Stimulated activated naive CD8-positive, alpha-beta T cell treated with anti-CD3 and anti-CD28 coated beads, Interleukin-15, amount 100 ng/mL, for 72 hours (primary cell): ENCODE results near the gene TAL1.

Source experiments
- ATAC-seq: fragments of 150-1000 bp; cut with Tn5 transposase; 2 replicates; pipeline ENCODE4 v1.10.0; 2021; ENCODE audit warnings: mild to moderate bottlenecking, moderate library complexity
- DNase-seq, 2 donors: peaks; one replicate each; pipeline ENCODE4 v3.0.0; 2021 to 2022
- H3K27ac Mint-ChIP-seq, 2 donors: one replicate each; pipeline ENCODE4 v1.8.0; 2022; ENCODE audit warnings: mild to moderate bottlenecking in 2 of 2, mixed read lengths in 2 of 2, moderate library complexity in 2 of 2
- H3K27me3 Mint-ChIP-seq: one replicate; pipeline ENCODE4 v1.8.0; 2022; ENCODE audit warnings: mixed read lengths
- H3K4me1 Mint-ChIP-seq: one replicate; pipeline ENCODE4 v1.8.0; 2022; ENCODE audit warnings: mild to moderate bottlenecking, mixed read lengths
- H3K4me3 Mint-ChIP-seq, 2 donors: one replicate each; pipeline ENCODE4 v1.8.0; 2022; ENCODE audit warnings: mild to moderate bottlenecking in 2 of 2, mixed read lengths in 2 of 2, moderate library complexity in 1 of 2
- H3K9me3 Mint-ChIP-seq, 2 donors: one replicate each; pipeline ENCODE4 v1.8.0; 2022; ENCODE audit warnings: mixed read lengths in 2 of 2

The TAL1 gene

GRCh38 chr1:47223921-47224675, 7.9 kb downstream of the TAL1 start:
- H3K27ac Mint-ChIP-seq, result no peak overlapping the region
- H3K4me3 Mint-ChIP-seq, result no peak overlapping the region
- H3K4me1 Mint-ChIP-seq, result peaks cover 10% of the 10 kb centered on the region
- DNase-seq (no peak), ATAC-seq (no peak)
- H3K9me3 Mint-ChIP-seq, result no peaks in the 10 kb centered on the region
- no peaks in the 10 kb centered on the region for H3K27me3 Mint-ChIP-seq

GRCh38 chr1:47223174-47223920, 8.7 kb downstream of the TAL1 start:
- ATAC-seq, result no peak
- peaks cover 8% of the 10 kb centered on the region for H3K4me1 Mint-ChIP-seq
- no peak for DNase-seq
- H3K4me3 Mint-ChIP-seq, result no peak overlapping the region
- H3K27ac Mint-ChIP-seq, result no peak overlapping the region
- H3K27me3 Mint-ChIP-seq, result no peaks in the 10 kb centered on the region
- H3K9me3 Mint-ChIP-seq, result no peaks in the 10 kb centered on the region

- no peak overlapping the region for H3K27ac Mint-ChIP-seq
- ATAC-seq (no peak), DNase-seq (no peak)
- H3K4me1 Mint-ChIP-seq, result peaks cover 8% of the 10 kb centered on the region
- H3K4me3 Mint-ChIP-seq, result no peak overlapping the region
- no peaks in the 10 kb centered on the region for H3K9me3 Mint-ChIP-seq
- no peaks in the 10 kb centered on the region for H3K27me3 Mint-ChIP-seq
Measured at GRCh38 chr1:47222476-47222875, 9.5 kb downstream of the TAL1 start.

GRCh38 chr1:47219590-47220220, 12.3 kb downstream of the TAL1 start:
- Mint-ChIP-seq H3K9me3 (no peaks in the 10 kb centered on the region), H3K4me1 (no peaks in the 10 kb centered on the region), H3K27ac (no peak overlapping the region), H3K4me3 (no peak overlapping the region), H3K27me3 (no peaks in the 10 kb centered on the region)
- DNase-seq (no peak), ATAC-seq (no peak)

GRCh38 chr1:47219001-47219400, 13.0 kb downstream of the TAL1 start:
- Mint-ChIP-seq H3K9me3 (no peaks in the 10 kb centered on the region), H3K27me3 (no peaks in the 10 kb centered on the region), H3K4me3 (no peak overlapping the region), H3K27ac (no peak overlapping the region), H3K4me1 (no peaks in the 10 kb centered on the region)
- DNase-seq (no peak), ATAC-seq (no peak)

- no peak for DNase-seq
- H3K9me3 Mint-ChIP-seq, result no peaks in the 10 kb centered on the region
- no peak overlapping the region for H3K27ac Mint-ChIP-seq
- no peak for ATAC-seq
- no peaks in the 10 kb centered on the region for H3K27me3 Mint-ChIP-seq
- no peaks in the 10 kb centered on the region for H3K4me1 Mint-ChIP-seq
- no peak overlapping the region for H3K4me3 Mint-ChIP-seq
Measured at GRCh38 chr1:47216278-47217059, 15.6 kb downstream of the TAL1 start.

- H3K4me3 Mint-ChIP-seq, result no peak overlapping the region
- no peaks in the 10 kb centered on the region for H3K27me3 Mint-ChIP-seq
- no peak overlapping the region for H3K27ac Mint-ChIP-seq
- no peak for ATAC-seq
- no peak for DNase-seq
- no peaks in the 10 kb centered on the region for H3K9me3 Mint-ChIP-seq
- H3K4me1 Mint-ChIP-seq, result no peaks in the 10 kb centered on the region
Measured at GRCh38 chr1:47215713-47216112, 16.3 kb downstream of the TAL1 start.

- Mint-ChIP-seq H3K4me3 (no peak overlapping the region), H3K9me3 (no peaks in the 10 kb centered on the region), H3K27ac (no peak overlapping the region), H3K4me1 (no peaks in the 10 kb centered on the region), H3K27me3 (no peaks in the 10 kb centered on the region)
- DNase-seq (no peak), ATAC-seq (no peak)
Measured at GRCh38 chr1:47214549-47214948, 17.5 kb downstream of the TAL1 start.

- Mint-ChIP-seq H3K4me1 (no peaks in the 10 kb centered on the region), H3K4me3 (no peak overlapping the region), H3K27ac (no peak overlapping the region), H3K9me3 (no peaks in the 10 kb centered on the region), H3K27me3 (peaks cover 8% of the 10 kb centered on the region)
- ATAC-seq (no peak), DNase-seq (no peak)
Measured at GRCh38 chr1:47213230-47213963, 18.6 kb downstream of the TAL1 start.

GRCh38 chr1:47212636-47213229, 19.3 kb downstream of the TAL1 start:
- ATAC-seq (no peak), DNase-seq (no peak)
- H3K27me3 Mint-ChIP-seq, result peaks cover 8% of the 10 kb centered on the region
- no peaks in the 10 kb centered on the region for H3K9me3 Mint-ChIP-seq
- no peaks in the 10 kb centered on the region for H3K4me1 Mint-ChIP-seq
- H3K27ac Mint-ChIP-seq, result no peak overlapping the region
- H3K4me3 Mint-ChIP-seq, result no peak overlapping the region

GRCh38 chr1:47211796-47212269, 20.2 kb downstream of the TAL1 start:
- Mint-ChIP-seq H3K9me3 (no peaks in the 10 kb centered on the region), H3K27me3 (peaks cover 8% of the 10 kb centered on the region), H3K4me3 (no peak overlapping the region), H3K27ac (peak overlapping the region; percentile 28 to 77), H3K4me1 (no peaks in the 10 kb centered on the region)
- ATAC-seq, result no peak
- DNase-seq, result no peak

- ATAC-seq, result no peak
- DNase-seq, result no peak
- H3K27me3 Mint-ChIP-seq, result peaks cover 12% of the 10 kb centered on the region
- no peak overlapping the region for H3K4me3 Mint-ChIP-seq
- H3K27ac Mint-ChIP-seq, result no peak overlapping the region
- no peaks in the 10 kb centered on the region for H3K9me3 Mint-ChIP-seq
- H3K4me1 Mint-ChIP-seq, result no peaks in the 10 kb centered on the region
Measured at GRCh38 chr1:47210666-47211065, 21.4 kb downstream of the TAL1 start.

- ATAC-seq, result no peak
Measured at GRCh38 chr1:47209725-47210325, 22.2 kb downstream of the TAL1 start.

GRCh38 chr1:47209091-47209490, 22.9 kb downstream of the TAL1 start:
- H3K9me3 Mint-ChIP-seq, result no peaks in the 10 kb centered on the region
- H3K27me3 Mint-ChIP-seq, result peaks cover 23% of the 10 kb centered on the region
- H3K27ac Mint-ChIP-seq, result no peak overlapping the region
- H3K4me3 Mint-ChIP-seq, result no peak overlapping the region
- no peaks in the 10 kb centered on the region for H3K4me1 Mint-ChIP-seq
- ATAC-seq (no peak), DNase-seq (no peak)

More at GRCh38 chr1:47209725-47210325, 22.2 kb downstream of the TAL1 start:
- Mint-ChIP-seq H3K4me1 (no peaks in the 10 kb centered on the region), H3K9me3 (no peaks in the 10 kb centered on the region), H3K27ac (no peak overlapping the region), H3K4me3 (no peak overlapping the region), H3K27me3 (peaks cover 16% of the 10 kb centered on the region)
- DNase-seq, result no peak
